Sciatic nerve (tissue), 2 donors: ENCODE measurements around the gene HIVEP1. TPM values are rescaled to one million over a fixed set of nuclear protein-coding genes. Genes with fewer than 3 reads are reported as not detected.

Source experiments
- ATAC-seq: fragments of 200-7000 bp; cut with Tn5 transposase; one replicate; pipeline ENCODE4 v1.9.1; 2020; ENCODE audit warnings: mild to moderate bottlenecking, moderate library complexity
- DNase-seq: peaks from one replicate; pipeline ENCODE4 v3.0.0-alpha.2; 2020; ENCODE audit warnings: low spot score
- intact Hi-C: fragments of 100-400 bp; cut with DNase I; formaldehyde crosslinking; loops from one replicate; pipeline ENCODE4 v1.14.2; 2022
- total RNA-seq: library from RNA; stranded (reverse); fragmentation: NEBNext Ultra II Directional; extraction: Animal tissue kit (Norgen Biotek cat#: 25700); gene quantifications from one replicate; pipeline ENCODE4 v1.2.1, GENCODE V29; 2021
- donor health status: DM: no; HTN: no; CAD: no.
- donor health status: DM: no; HTN: no; CAD: no.

The HIVEP1 gene
- total RNA-seq, 1 donor from 2014 or later, result 48.6 TPM

DNA sequence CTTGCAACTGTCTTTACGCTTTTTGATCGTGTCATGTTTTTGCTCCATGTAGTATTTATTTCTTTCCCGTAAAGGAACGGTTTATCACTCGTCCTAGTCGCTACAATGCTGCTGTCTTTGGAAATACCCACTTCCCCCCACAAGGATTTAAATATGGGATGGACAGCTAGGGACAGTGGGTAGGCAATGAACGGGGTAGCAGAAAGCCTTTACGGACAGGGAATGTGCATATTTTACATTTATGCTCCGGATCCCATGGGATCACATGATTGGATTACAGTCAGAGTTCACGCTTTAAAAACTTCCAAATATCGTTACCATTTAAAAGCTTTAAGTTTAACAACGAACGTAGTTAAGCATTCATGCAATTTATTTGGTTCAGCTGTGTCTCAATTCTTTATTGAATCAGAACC lies 1.2 kb downstream of the HIVEP1 start:
- DNase-seq (no peak), ATAC-seq (no peak)
- intact Hi-C loops, result loop anchor here (10.0 kb wide), 1 partner anchor 309 kb away; no protein-coding TSS in a partner anchor

DNA sequence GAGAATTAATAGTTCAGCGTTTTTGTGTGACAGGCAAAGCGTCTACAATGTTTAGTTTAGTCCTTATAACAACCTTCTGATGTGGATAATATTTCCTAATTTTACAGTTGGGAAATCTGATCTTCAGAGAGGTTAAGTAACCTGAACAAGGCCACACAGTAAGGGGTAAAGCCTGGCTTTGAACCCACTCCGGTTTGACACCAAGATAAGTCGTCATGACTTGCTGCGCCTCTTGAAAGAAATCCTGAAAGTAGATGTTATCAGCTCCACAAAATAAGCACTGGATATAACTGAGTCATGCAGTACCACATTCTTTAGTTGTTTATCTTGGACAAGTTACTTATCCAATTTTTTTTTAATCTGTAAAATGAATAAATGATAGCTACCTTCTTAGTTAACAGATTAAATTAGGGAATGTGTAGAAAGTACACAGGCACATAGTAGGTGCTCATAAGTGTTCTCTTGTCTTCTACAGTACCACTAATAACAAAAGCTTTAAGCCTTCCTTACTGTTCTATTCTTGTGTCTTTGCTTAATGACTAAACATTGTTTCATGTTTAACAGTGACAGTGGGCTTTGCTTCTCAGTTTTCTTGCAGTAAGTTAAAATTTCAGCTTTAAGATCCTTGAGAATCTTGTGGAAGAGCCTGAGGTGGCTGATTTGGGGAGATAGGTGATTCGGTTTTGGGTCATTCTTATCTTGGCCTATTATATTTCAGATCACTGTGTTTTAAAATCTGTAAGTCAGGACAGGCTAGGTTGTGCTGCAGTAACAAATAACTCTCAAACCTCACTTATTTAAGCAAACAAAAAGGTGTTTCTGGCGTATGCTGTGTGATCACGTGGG lies 2.1 kb downstream of the HIVEP1 start:
- intact Hi-C loops, result loop anchor here (10.0 kb wide), 1 partner anchor 309 kb away; no protein-coding TSS in a partner anchor
- no peak for DNase-seq
- ATAC-seq, result no peak

DNA sequence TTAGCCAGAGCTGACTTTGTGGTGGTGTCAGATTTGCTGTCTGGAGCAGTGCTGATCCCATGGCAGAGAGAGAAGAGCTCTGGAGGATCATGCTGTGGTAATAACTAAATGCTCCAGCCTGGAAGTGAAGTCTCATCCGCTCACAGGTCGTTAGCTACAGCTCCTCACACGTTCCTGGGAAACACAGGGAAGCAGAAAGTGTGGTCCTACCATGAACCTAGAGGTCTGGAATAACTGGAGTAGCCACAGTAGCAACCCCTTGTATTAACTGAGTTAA lies 2.7 kb downstream of the HIVEP1 start:
- intact Hi-C loops, result loop anchor here (10.0 kb wide), 1 partner anchor 310 kb away; no protein-coding TSS in a partner anchor
- DNase-seq, result no peak
- no peak for ATAC-seq

GRCh38 chr6:12017263-12017662 lies 5.2 kb downstream of the HIVEP1 start:
- intact Hi-C loops, result loop anchor here (10.0 kb wide), 1 partner anchor 312 kb away; no protein-coding TSS in a partner anchor
- no peak for DNase-seq
- no peak for ATAC-seq

GRCh38 chr6:12017876-12018401 lies 5.8 kb downstream of the HIVEP1 start:
- ATAC-seq (no peak), DNase-seq (no peak)
- intact Hi-C loops, result loop anchor here (10.0 kb wide), 1 partner anchor 313 kb away; no protein-coding TSS in a partner anchor

GRCh38 chr6:12020187-12020791 lies 8.2 kb downstream of the HIVEP1 start:
- ATAC-seq (no peak), DNase-seq (no peak)
- intact Hi-C loops, result no loop called here

DNA sequence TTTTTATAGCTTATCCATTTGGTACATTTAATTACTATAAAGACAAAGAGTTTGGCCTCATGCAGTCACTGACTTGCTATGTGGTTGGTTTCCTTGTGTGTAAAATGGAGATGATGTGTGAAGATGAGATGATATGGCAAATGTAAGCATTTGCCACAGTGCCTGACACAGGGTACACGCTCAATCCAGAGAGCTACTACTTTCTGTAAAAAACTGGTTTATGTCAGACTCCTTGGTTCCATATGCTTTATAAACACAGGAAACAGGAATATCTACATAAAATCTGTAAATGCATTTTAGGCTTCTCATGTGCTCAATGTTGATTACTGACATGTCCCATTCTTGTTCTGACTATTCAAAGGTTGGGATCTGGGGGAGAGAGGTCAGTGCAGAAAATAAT lies 10.4 kb downstream of the HIVEP1 start:
- no peak for DNase-seq
- intact Hi-C loops, result no loop called here
- ATAC-seq, result no peak

- DNase-seq (no peak), ATAC-seq (no peak)
- intact Hi-C loops, result no loop called here
These were observed 10.9 kb downstream of the HIVEP1 start for GRCh38 chr6:12022953-12023388.

- intact Hi-C loops, result no loop called here
- DNase-seq (no peak), ATAC-seq (no peak)
These were observed 12.1 kb downstream of the HIVEP1 start for GRCh38 chr6:12024216-12024615.

DNA sequence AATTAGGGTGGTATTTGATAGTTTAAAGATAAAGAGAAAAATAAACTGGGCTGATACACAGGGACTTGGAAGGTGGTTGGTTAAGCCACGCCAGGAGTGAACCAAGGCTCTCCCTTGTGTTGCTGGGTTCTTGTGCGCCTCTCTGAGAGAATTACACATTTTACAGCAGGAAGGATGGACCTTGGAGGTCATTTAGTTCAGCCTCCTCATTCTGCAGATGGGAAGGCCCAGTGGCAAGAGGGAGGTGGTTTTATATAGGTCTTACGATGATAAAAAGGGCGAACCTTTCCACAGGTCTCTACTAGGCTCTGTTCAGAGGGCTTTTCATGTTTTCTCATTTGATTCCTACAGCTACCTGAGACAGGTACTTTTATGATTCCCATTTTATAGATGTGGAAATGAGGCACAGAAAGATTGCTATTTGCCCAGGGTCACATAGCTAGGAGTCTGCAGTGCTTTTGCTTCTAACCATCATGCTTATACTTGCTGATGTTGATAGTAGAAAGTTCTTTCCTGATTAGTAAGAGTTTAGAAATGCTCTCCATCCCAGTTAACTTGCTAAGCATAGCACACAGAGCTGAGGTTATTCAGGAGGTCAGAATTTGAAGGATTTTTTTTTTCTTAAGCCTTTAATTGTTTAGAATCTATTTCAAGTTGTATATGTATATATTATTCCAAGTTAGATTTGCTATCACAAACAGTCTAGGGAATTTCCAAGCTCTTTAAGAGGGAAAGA lies 12.8 kb downstream of the HIVEP1 start:
- ATAC-seq, result no peak
- intact Hi-C loops, result no loop called here

DNA sequence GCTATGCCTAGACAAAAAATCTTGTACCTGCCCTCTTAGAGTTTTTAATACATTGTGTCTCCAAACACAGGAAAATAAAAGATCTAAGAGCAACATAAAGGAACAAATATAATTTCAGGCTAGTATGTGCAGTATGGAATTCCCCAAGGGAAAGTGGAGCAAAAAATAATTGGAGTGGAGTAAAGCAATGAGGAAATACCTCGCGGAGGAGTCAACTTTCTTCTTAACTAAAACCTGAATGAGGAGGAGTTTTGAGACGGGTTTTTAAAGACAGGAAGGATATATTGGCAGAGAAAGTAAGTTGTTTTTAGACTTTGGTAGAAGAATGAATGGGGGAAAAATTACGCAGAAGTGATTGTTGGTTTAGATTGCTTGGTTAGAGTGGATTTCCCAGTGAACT lies 14.0 kb downstream of the HIVEP1 start:
- DNase-seq (no peak), ATAC-seq (no peak)
- intact Hi-C loops, result no loop called here

More for the DNA sequence above, 12.8 kb downstream of the HIVEP1 start:
- no peak for DNase-seq

DNA sequence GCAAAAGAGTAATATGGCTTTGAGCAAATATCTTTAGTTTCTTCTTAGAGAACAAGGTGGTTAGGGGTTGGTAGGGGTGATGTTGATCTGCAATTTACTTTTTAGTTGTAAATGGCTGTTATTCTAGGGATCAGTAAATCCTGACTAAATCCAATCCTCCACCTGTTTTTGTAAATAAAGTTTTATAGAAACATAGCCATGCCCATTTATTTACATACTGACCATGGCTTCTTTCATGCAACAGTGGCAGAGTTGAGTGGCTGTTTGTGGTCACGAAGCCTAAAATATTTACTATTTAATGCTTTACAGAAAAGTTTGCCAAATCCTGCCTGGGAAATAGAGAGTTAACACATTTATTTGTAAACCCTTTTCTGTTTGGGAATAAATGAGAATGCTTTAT lies 14.7 kb downstream of the HIVEP1 start:
- intact Hi-C loops, result no loop called here
- DNase-seq (no peak), ATAC-seq (no peak)

DNA sequence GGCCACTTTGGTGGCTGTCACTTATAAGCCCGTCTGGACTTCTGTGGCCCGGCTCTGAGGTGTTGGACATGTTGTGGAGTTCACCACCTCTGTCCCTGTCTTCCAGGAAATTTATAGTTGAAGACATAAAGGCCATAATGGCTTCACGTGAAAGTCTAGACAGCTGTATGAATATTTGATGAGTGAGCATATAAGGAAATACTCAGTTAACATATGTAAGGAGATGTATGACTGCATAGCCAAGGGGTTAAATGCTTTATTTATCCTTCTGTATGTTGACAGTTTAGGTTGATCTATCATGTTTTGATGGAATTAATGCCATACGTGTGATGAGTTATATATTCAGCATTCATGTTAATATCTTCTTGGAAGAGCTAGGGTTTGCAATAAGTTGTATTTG lies 16.1 kb downstream of the HIVEP1 start:
- no peak for ATAC-seq
- intact Hi-C loops, result no loop called here

GRCh38 chr6:12029979-12030737 lies 18.0 kb downstream of the HIVEP1 start:
- DNase-seq (no peak), ATAC-seq (no peak)
- intact Hi-C loops, result no loop called here

More for the DNA sequence above, 16.1 kb downstream of the HIVEP1 start:
- no peak for DNase-seq

GRCh38 chr6:12030993-12031550 lies 19.0 kb downstream of the HIVEP1 start:
- intact Hi-C loops, result no loop called here
- DNase-seq (no peak), ATAC-seq (no peak)

DNA sequence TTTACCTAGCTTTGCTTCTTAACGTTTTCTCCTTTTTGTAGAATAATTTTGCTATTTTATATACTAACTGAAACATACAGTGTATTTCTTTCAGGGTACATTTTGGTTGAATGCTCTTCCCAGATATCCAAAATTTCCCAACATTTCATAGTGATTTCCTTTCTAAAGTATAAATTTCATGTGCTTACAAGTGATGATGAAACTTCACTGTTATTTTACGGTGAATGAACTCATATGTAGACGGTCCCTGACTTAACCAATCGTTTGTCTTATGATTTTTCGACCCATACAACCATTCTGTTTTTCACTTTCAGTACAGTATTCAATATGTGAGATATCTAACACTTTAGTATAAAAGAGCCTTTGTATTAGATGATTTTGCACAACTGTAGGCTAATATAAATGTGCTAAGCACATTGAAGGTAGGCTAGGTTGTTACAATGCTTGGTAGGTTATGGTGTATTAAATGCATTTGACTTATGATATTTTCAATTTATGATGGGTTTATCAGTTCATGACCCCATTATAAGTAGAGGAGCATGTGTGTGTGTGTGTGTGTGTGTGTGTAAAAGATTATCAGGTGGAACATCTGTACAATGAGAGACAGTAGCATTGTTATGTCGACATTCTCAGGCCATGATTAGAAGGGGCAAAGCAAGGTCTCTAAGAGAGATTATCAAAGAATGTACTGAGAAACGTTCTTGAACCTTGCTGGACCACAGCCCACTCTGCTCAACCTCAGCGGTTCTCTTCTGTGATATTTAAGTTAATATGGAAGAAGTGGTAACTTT lies 20.9 kb downstream of the HIVEP1 start:
- ATAC-seq (no peak), DNase-seq (no peak)
- intact Hi-C loops, result no loop called here

GRCh38 chr6:12033770-12034169 lies 21.7 kb downstream of the HIVEP1 start:
- intact Hi-C loops, result no loop called here
- DNase-seq, result no peak
- no peak for ATAC-seq

GRCh38 chr6:12034349-12034748 lies 22.2 kb downstream of the HIVEP1 start:
- DNase-seq (no peak), ATAC-seq (no peak)
- intact Hi-C loops, result no loop called here
